Neural cell (in vitro differentiated cells): ENCODE data around the gene AKIRIN1.

Experiments
- CTCF ChIP-seq: fragments of 450-650 bp; IDR thresholded peaks from 2 replicates; pipeline ENCODE4 v1.5.1; 2014; ENCODE audit warnings: antibody characterized with exemption, mild to moderate bottlenecking, moderate library complexity; ENCODE audit not compliant: poor library complexity, severe bottlenecking
- MXI1 ChIP-seq: fragments of 450-650 bp; conservative IDR thresholded peaks from 2 replicates; pipeline ENCODE4 v1.6.1; 2014; ENCODE audit warnings: antibody characterized with exemption, mild to moderate bottlenecking; ENCODE audit not compliant: poor library complexity, severe bottlenecking

- TF ChIP-seq CTCF (no peak), MXI1 (no peak)
These were observed 46.5 kb upstream of the AKIRIN1 start for GRCh38 chr1:38944547-38944946.
